Right cardiac atrium (tissue), 5 donors: ENCODE measurements around the gene TTYH1. TPM values are rescaled to one million over a fixed set of nuclear protein-coding genes. Genes with fewer than 3 reads are reported as not detected.
A peak's percentile ranks its signal among the peaks of the same experiment; 100 is the strongest.

ENCODE experiments used
- ATAC-seq, 2 donors: fragments of 200-7000 bp; cut with Tn5 transposase; one replicate each; pipeline versions ENCODE4 v1.8.0 to v1.9.1; 2020; ENCODE audit warnings: moderate library complexity in 2 of 2, mild to moderate bottlenecking in 1 of 2
- DNase-seq, 3 donors: peaks; one replicate each; pipeline ENCODE4 v3.0.0-alpha.2; 2020
- H3K27ac ChIP-seq: one replicate; pipeline ENCODE4 v1.5.1; 2013; ENCODE audit warnings: mild to moderate bottlenecking, low read length, control low read depth, moderate library complexity
- H3K27me3 ChIP-seq: one replicate; pipeline ENCODE4 v1.6.1; 2013; ENCODE audit not compliant: control insufficient read depth, insufficient read depth
- H3K4me1 ChIP-seq: one replicate; pipeline ENCODE4 v1.6.1; 2013; ENCODE audit warnings: low read length; ENCODE audit not compliant: control insufficient read depth, insufficient read depth
- H3K4me3 ChIP-seq: one replicate; pipeline ENCODE4 v1.5.1; 2013; ENCODE audit warnings: low read length, control low read depth
- H3K9me3 ChIP-seq: one replicate; pipeline ENCODE4 v1.6.1; 2013; ENCODE audit warnings: low read length; ENCODE audit not compliant: control insufficient read depth
- WGBS: extraction: QIAGEN DNeasy Blood & Tissue Kit; methylation state at CpG from one replicate; pipeline ENCODE4 v1.1.7; 2013; 5-methylcytosine and 5-hydroxymethylcytosine counted together
- intact Hi-C, 4 donors: fragments of 100-400 bp; cut with DNase I; formaldehyde crosslinking; loops; one replicate each; pipeline versions ENCODE4 v1.11.0 to v1.14.0; 2022 to 2023
- polyA plus RNA-seq: library from polyadenylated mRNA; stranded (reverse); fragments of 200-250 nt; gene quantifications from one replicate; pipeline ENCODE4 v1.2.3, GENCODE V29; 2013
- total RNA-seq, 4 donors: library from RNA; stranded (reverse); fragmentation: NEBNext Ultra II Directional; extraction: Animal tissue kit (Norgen Biotek cat#: 25700); gene quantifications; one replicate each; pipeline ENCODE4 v1.2.1, GENCODE V29; 2021
- donor health status: healthy with polysubstance abuse.
- donor health status: DM: no; HTN: yes; CAD: no.
- donor health status: DM: no; HTN: no; CAD: no.
- donor health status: DM: no; HTN: yes; CAD: no; lungs with severe emphysema.
- donor health status: DM: yes; HTN: yes; CAD: no.

The TTYH1 gene
- total and polyA plus RNA-seq, 5 donors, result 2.4 to 3.6 (median 3.0) TPM

GRCh38 chr19:54424201-54424600, 8.9 kb downstream of the TTYH1 start:
- Histone ChIP-seq H3K4me1 (no peaks in the 10 kb centered on the region), H3K27ac (no peak overlapping the region), H3K4me3 (no peak overlapping the region), H3K9me3 (no peaks in the 10 kb centered on the region), H3K27me3 (no peaks in the 10 kb centered on the region)
- intact Hi-C loops, result no loop called here
- DNase-seq (peak in 1 of 3 donors; percentile 32), ATAC-seq (no peak)
- 89% methylated on average over 14 of the region's 14 CpGs for WGBS

DNA sequence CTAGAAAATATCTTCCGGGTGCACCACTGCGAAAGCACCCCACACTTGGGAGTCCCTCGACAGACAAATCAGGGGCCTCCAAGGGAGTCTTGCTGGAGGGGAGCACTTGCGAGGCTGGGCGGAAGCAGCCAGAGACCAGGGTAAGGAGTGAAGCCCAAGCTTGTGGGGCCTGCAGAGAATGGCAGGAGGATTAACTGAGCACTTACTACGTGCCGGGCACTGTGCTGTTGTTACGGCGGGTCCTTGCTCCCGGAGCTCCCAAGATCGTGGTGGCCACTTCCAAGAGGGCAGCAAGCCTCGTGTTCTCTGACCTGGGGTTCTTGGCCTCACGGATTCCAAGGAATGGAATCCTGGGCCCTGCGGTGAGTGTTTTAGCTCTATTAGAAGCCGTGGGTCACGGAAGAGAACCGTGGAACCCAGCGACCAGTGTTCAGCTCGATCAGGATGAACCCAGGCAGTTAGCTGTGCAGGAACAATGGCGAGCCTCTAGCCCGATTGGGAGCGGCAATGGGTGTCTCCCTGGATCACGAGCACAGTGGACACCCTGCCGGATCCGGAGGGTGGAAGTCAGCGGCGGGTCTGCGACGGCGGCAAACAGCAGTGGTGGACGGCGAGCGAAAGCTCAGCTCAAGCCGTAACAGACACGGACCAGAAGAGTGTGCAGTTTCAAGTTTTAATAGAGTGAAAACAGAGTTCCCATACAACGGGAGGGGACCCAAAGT, 9.6 kb downstream of the TTYH1 start:
- no peaks in the 10 kb centered on the region for H3K27me3 ChIP-seq
- no peak overlapping the region for H3K4me3 ChIP-seq
- ATAC-seq, result no peak
- no peak overlapping the region for H3K27ac ChIP-seq
- 89% methylated on average over 36 of the region's 36 CpGs for WGBS
- intact Hi-C loops, result no loop called here
- no peaks in the 10 kb centered on the region for H3K4me1 ChIP-seq
- DNase-seq, result peak in 1 of 3 donors; percentile 22
- no peaks in the 10 kb centered on the region for H3K9me3 ChIP-seq

DNA sequence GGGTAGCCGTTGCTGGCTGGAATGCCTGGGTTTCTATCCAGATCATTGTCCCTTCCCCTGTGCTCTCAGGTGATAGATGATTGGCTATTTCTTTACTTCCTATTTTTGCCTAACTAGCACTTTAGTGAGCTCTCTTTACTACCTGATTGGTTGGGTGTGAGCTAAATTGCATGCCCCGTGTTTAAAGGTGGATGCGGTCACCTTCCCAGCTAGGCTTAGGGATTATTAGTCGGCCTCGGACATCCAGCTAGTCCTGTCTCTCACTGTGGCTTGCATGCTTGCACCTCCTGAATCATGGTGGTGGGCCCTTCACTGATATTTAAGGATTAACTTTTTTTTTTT, 10.1 kb downstream of the TTYH1 start:
- ATAC-seq (no peak), DNase-seq (peak in 1 of 3 donors; percentile 7)
- Histone ChIP-seq H3K27ac (no peak overlapping the region), H3K27me3 (no peaks in the 10 kb centered on the region), H3K4me3 (no peak overlapping the region), H3K9me3 (no peaks in the 10 kb centered on the region), H3K4me1 (no peaks in the 10 kb centered on the region)
- intact Hi-C loops, result no loop called here
- 80% methylated on average over 5 of the region's 5 CpGs for WGBS

GRCh38 chr19:54426291-54426931, 11.1 kb downstream of the TTYH1 start:
- H3K4me1 ChIP-seq, result peaks cover 2% of the 10 kb centered on the region
- no peak overlapping the region for H3K27ac ChIP-seq
- H3K4me3 ChIP-seq, result no peak overlapping the region
- H3K27me3 ChIP-seq, result no peaks in the 10 kb centered on the region
- intact Hi-C loops, result no loop called here
- ATAC-seq (no peak), DNase-seq (peak in 1 of 3 donors; percentile 45)
- H3K9me3 ChIP-seq, result no peaks in the 10 kb centered on the region
- WGBS, result 67% methylated on average over 17 of the region's 17 CpGs

GRCh38 chr19:54427586-54427985, 12.3 kb downstream of the TTYH1 start:
- ATAC-seq (no peak), DNase-seq (no peak)
- no peak overlapping the region for H3K4me3 ChIP-seq
- no peak overlapping the region for H3K27ac ChIP-seq
- intact Hi-C loops, result no loop called here
- WGBS, result 86% methylated on average over 11 of the region's 11 CpGs
- H3K9me3 ChIP-seq, result no peaks in the 10 kb centered on the region
- peaks cover 4% of the 10 kb centered on the region for H3K4me1 ChIP-seq
- no peaks in the 10 kb centered on the region for H3K27me3 ChIP-seq

DNA sequence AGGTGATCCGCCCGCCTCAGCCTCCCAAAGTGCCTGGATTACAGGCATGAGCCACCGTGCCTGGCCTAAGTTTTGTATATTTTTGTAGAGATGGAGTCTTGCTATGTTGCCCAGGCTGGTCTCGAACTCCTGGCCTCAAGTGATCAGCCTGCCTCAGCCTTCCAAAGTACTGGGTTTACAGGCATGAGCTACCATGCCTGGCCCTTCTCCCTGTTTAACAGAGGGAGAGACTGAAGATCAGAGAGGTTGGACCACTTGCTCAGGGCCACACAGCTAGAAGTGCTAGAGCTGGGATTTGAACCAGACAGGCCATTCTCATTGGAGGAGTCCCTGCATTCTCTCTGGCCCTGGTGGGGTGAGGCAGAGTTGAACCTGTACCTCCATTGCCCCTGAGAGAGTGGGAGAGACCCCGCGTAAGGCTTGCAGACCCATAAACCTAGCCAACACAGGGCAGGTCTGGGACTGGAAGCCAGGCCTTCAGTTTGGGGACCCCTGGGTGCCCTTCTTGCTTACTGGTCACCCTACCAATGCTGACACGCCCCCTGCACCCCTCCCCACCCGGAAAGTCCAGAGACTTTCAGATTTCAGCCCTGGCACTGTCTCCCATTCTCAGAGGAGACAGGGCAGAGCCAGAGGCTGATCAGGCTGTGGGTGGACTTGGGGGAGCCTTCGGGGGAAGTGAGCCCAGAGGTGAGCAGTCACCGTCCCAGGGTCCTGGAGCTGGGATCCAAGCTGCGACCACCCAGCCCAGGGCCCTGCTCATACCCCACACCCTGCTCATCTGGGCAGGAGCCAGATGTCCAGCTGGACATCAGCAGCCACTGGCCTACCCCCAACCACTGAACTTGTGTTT, 13.3 kb downstream of the TTYH1 start:
- DNase-seq (peak in 1 of 3 donors; percentile 26), ATAC-seq (no peak)
- intact Hi-C loops, result no loop called here
- WGBS, result 68% methylated on average over 11 of the region's 11 CpGs
- H3K9me3 ChIP-seq, result no peaks in the 10 kb centered on the region
- H3K27me3 ChIP-seq, result no peaks in the 10 kb centered on the region
- peaks cover 4% of the 10 kb centered on the region for H3K4me1 ChIP-seq
- H3K27ac ChIP-seq, result no peak overlapping the region
- H3K4me3 ChIP-seq, result no peak overlapping the region

- Histone ChIP-seq H3K27me3 (no peaks in the 10 kb centered on the region), H3K27ac (no peak overlapping the region), H3K9me3 (no peaks in the 10 kb centered on the region), H3K4me1 (peaks cover 4% of the 10 kb centered on the region), H3K4me3 (no peak overlapping the region)
- intact Hi-C loops, result no loop called here
- ATAC-seq (no peak), DNase-seq (peak in 1 of 3 donors; percentile 30)
- 38% methylated on average over 8 of the region's 8 CpGs for WGBS
Observed at GRCh38 chr19:54429176-54429495, 13.9 kb downstream of the TTYH1 start.

DNA sequence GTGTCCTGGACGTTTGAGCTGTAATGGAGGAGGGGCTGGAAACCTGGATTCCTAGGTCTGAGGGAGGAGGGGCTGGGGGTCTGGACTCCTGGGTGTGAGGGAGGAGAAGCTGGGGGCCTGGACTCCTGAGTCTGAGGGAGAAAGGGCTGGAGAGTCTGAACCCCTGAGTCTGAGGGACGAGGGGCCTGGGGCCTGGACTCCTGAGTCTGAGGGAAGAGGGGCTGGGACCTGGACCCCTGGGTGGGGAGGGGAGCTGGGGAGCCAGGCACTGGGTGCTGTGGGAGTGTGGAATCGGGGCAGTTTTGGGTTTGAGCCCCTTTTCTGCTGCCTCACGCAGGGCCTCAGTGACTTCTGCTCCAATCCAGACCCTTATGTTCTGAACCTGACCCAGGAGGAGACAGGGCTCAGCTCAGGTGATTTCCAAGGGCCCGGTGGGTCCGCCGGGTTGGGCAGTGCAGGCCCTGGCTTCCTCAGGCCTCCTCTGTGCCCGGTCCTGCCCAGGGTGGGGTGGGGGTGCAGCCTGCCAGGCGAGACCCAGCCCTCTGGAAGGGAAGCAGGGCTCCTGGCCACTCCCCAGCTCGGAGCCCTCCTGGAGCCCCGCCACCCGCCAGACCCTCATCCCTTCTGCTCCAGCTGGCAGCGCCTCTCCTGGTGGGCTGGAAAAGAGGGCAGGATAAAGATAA, 14.4 kb downstream of the TTYH1 start:
- peak in 2 of 3 donors; percentile 45 to 60 for DNase-seq
- Histone ChIP-seq H3K9me3 (no peaks in the 10 kb centered on the region), H3K27ac (no peak overlapping the region), H3K4me1 (peaks cover 4% of the 10 kb centered on the region), H3K27me3 (no peaks in the 10 kb centered on the region), H3K4me3 (no peak overlapping the region)
- intact Hi-C loops, result no loop called here
- 50% methylated on average over 13 of the region's 13 CpGs for WGBS
- ATAC-seq, result peak in 1 of 2 donors; percentile 10

- Histone ChIP-seq H3K4me3 (peak overlapping the region; percentile 21), H3K9me3 (no peaks in the 10 kb centered on the region), H3K27me3 (no peaks in the 10 kb centered on the region), H3K4me1 (peaks cover 4% of the 10 kb centered on the region), H3K27ac (no peak overlapping the region)
- peak; percentile 47 to 89 (median 75) for DNase-seq
- intact Hi-C loops, result no loop called here
- ATAC-seq, result peak; percentile 58 to 75
- 5% methylated on average over 43 of the region's 43 CpGs for WGBS
Observed at GRCh38 chr19:54430306-54431254, 15.3 kb downstream of the TTYH1 start.

GRCh38 chr19:54431255-54431838, 16.1 kb downstream of the TTYH1 start:
- DNase-seq (peak; percentile 44 to 78 (median 72)), ATAC-seq (no peak)
- intact Hi-C loops, result no loop called here
- no peaks in the 10 kb centered on the region for H3K9me3 ChIP-seq
- no peak overlapping the region for H3K27ac ChIP-seq
- WGBS, result 19% methylated on average over 11 of the region's 11 CpGs
- no peaks in the 10 kb centered on the region for H3K27me3 ChIP-seq
- H3K4me3 ChIP-seq, result no peak overlapping the region
- H3K4me1 ChIP-seq, result peaks cover 7% of the 10 kb centered on the region
